DND-41 (cell line): Measurements from ENCODE around the gene ADIPOR1.

ENCODE experiments used
- ATAC-seq: fragments of 200-7000 bp; cut with Tn5 transposase; 3 replicates; pipeline ENCODE4 v1.9.1; 2021; ENCODE audit warnings: low read depth; ENCODE audit not compliant: insufficient read depth
- DNase-seq: peaks from one replicate; pipeline ENCODE4 v3.0.0-alpha.2; 2020
- H2AFZ ChIP-seq: 2 replicates; pipeline ENCODE4 v1.6.0; 2012; ENCODE audit warnings: low read depth, low read length
- H3K27ac ChIP-seq: 2 replicates; pipeline ENCODE4 v1.5.1; 2012; ENCODE audit warnings: low read length, inconsistent platforms
- H3K27me3 ChIP-seq: fragments of 200-600 bp; sonication (generic); 2 replicates; pipeline ENCODE4 v1.6.0; 2012; ENCODE audit warnings: low read length, mild to moderate bottlenecking, inconsistent platforms; ENCODE audit not compliant: insufficient read depth, poor library complexity
- H3K36me3 ChIP-seq: 2 replicates; pipeline ENCODE4 v1.5.1; 2012; ENCODE audit warnings: low read length, inconsistent platforms; ENCODE audit not compliant: insufficient read depth
- H3K4me1 ChIP-seq: 2 replicates; pipeline ENCODE4 v1.5.1; 2012; ENCODE audit warnings: mild to moderate bottlenecking, low read length; ENCODE audit not compliant: insufficient read depth
- H3K4me2 ChIP-seq: 2 replicates; pipeline ENCODE4 v1.6.0; 2012; ENCODE audit warnings: mild to moderate bottlenecking, moderate library complexity, low read length, inconsistent platforms; ENCODE audit not compliant: insufficient read depth
- H3K4me3 ChIP-seq, 2 experiments: fragments of 200-600 bp in 1 of 2; shearing (Covaris generic) in 1 of 2; 2 replicates each; pipeline ENCODE4 v1.5.1; 2012 to 2016; ENCODE audit warnings: inconsistent platforms in 2 of 2, low read length in 2 of 2, mild to moderate bottlenecking in 2 of 2, low read depth in 1 of 2, moderate library complexity in 1 of 2
- H3K79me2 ChIP-seq: 2 replicates; pipeline ENCODE4 v1.6.0; 2012; ENCODE audit warnings: low read length, inconsistent platforms; ENCODE audit not compliant: insufficient read depth
- H3K9ac ChIP-seq: 2 replicates; pipeline ENCODE4 v1.6.0; 2012; ENCODE audit warnings: low read depth, mild to moderate bottlenecking, inconsistent platforms, low read length, moderate library complexity
- H3K9me3 ChIP-seq: 2 replicates; pipeline ENCODE4 v1.5.1; 2012; ENCODE audit warnings: low read length, moderate library complexity, mild to moderate bottlenecking, inconsistent platforms; ENCODE audit not compliant: insufficient read depth, severe bottlenecking
- H4K20me1 ChIP-seq: 2 replicates; pipeline ENCODE4 v1.6.0; 2012; ENCODE audit warnings: low read length; ENCODE audit not compliant: insufficient read depth
- EZH2 ChIP-seq: IDR thresholded peaks from 3 replicates; pipeline ENCODE4 v1.6.1; 2012; ENCODE audit warnings: borderline replicate concordance, low read depth, mild to moderate bottlenecking, moderate library complexity, low read length, inconsistent platforms; ENCODE audit not compliant: severe bottlenecking
- TF ChIP-seq, protein P1 (sequence below): IDR thresholded peaks from 2 replicates; pipeline ENCODE4 v1.5.1; 2012; ENCODE audit warnings: borderline replicate concordance, low read length, moderate library complexity, mild to moderate bottlenecking; ENCODE audit not compliant: poor library complexity, severe bottlenecking; ENCODE audit errors: extremely low read depth

The ADIPOR1 gene

DNA sequence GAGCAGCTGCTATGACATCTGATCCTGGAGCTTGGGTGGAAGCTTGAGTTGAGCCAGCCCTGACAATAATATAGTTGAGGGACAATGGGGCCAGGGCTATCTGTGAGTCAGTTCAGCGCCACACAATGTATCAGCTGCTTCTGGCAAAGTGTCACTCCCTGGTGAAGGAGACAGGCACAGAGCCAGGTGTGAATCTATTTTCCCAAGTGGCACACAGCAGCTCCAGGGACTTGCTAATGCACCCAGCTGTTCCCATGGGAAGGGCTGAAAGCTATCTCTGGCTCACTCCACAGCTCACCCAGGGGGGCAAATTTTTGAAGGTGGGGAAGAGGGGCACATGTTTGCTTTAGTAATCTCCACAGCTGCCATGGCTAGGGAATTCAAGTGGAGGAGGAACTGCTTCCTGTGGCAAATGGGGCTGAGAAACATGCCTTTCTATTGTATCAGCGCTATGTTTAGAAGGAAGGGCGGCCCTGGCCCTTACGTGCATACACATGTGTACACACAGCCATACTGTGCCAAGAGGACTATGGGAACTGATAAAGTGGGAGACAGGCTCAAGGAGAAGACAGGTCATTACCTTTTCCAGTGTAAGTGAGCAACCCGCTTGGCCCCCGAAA, 6.8 kb upstream of the ADIPOR1 start:
- DNase-seq: no peak
- H3K27me3 ChIP-seq: no peaks in the 10 kb centered on the region
- TF ChIP-seq, protein P1, sequence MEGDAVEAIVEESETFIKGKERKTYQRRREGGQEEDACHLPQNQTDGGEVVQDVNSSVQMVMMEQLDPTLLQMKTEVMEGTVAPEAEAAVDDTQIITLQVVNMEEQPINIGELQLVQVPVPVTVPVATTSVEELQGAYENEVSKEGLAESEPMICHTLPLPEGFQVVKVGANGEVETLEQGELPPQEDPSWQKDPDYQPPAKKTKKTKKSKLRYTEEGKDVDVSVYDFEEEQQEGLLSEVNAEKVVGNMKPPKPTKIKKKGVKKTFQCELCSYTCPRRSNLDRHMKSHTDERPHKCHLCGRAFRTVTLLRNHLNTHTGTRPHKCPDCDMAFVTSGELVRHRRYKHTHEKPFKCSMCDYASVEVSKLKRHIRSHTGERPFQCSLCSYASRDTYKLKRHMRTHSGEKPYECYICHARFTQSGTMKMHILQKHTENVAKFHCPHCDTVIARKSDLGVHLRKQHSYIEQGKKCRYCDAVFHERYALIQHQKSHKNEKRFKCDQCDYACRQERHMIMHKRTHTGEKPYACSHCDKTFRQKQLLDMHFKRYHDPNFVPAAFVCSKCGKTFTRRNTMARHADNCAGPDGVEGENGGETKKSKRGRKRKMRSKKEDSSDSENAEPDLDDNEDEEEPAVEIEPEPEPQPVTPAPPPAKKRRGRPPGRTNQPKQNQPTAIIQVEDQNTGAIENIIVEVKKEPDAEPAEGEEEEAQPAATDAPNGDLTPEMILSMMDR: no peak
- no peak for TF ChIP-seq EZH2
- no peak overlapping the region for H3K27ac ChIP-seq
- peaks cover 11% of the 10 kb centered on the region; the same call in 1 of the 2 replicates for H3K36me3 ChIP-seq
- no peaks in the 10 kb centered on the region for H4K20me1 ChIP-seq
- no peak overlapping the region for H3K9ac ChIP-seq
- ATAC-seq: no peak
- H3K9me3 ChIP-seq: no peaks in the 10 kb centered on the region
- H3K4me1 ChIP-seq: peaks cover 27% of the 10 kb centered on the region
- H3K79me2 ChIP-seq: peaks cover 9% of the 10 kb centered on the region
- no peak overlapping the region for H2AFZ ChIP-seq
- H3K4me2 ChIP-seq: no peak overlapping the region
- H3K4me3 ChIP-seq: no peak overlapping the region

DNA sequence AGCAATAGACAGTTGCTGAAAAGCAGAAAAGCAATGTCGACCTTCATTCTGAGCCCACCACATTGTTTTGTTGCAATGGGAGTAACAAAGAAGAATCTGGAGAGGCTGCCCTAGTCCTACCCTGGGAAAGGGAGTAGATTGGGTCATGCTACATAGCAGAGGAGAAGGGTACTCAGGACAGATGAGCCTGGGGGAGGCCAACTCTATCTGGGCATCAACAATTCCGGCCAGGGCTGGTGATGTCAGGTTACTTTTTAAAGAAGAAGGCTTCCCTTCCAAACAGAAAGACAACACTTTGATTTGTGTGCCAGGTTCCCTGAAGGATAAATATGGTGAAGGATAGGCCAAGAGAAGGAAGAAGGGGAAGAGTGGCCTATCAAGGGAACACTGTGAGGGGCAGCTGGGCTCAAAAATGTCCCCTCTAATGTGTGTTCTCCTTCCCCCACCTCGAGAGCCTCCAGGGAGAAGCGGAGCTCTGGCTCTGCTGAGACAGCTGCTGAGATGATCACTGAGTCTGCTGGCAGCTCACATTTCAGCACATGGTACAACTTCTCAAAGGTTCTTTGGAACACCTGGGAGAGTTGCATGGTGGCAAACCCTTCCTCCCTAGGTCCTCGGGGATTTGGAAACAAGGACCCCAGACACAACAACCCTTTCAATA, 3.2 kb upstream of the ADIPOR1 start:
- Histone ChIP-seq H4K20me1 (peaks cover 13% of the 10 kb centered on the region), H3K36me3 (peaks cover 17% of the 10 kb centered on the region), H3K4me3 (no peak overlapping the region), H3K9ac (no peak overlapping the region), H3K9me3 (no peaks in the 10 kb centered on the region), H2AFZ (no peak overlapping the region), H3K4me1 (peaks cover 28% of the 10 kb centered on the region), H3K27me3 (no peaks in the 10 kb centered on the region), H3K27ac (no peak overlapping the region), H3K4me2 (no peak overlapping the region), H3K79me2 (peaks cover 23% of the 10 kb centered on the region)
- TF ChIP-seq, protein P1: no peak
- no peak for TF ChIP-seq EZH2
- ATAC-seq (no peak), DNase-seq (no peak)

DNA sequence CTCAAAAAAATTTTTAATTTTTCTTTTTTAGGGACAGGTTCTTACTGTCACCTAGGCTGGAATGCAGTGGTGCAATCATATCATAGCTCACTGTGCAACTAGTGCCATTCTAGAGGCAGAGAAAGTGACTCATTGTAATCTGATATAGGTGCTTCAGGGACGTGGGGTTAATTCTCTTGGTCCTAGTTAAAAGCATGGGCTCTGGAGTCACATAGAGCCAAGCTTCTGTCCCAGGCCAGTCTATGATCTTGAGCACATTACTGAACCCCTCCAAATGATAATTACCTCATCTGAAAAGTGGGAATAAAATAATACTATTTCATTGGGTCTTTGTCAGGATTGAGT, 1.1 kb upstream of the ADIPOR1 start:
- Histone ChIP-seq H4K20me1 (peaks cover 32% of the 10 kb centered on the region), H2AFZ (no peak overlapping the region), H3K27ac (no peak overlapping the region), H3K4me1 (peaks cover 31% of the 10 kb centered on the region), H3K36me3 (peaks cover 17% of the 10 kb centered on the region), H3K9ac (no peak overlapping the region), H3K4me3 (no peak overlapping the region), H3K27me3 (no peaks in the 10 kb centered on the region), H3K4me2 (no peak overlapping the region; the same call in 1 of the 2 replicates), H3K9me3 (no peaks in the 10 kb centered on the region), H3K79me2 (peaks cover 41% of the 10 kb centered on the region)
- no peak for TF ChIP-seq EZH2
- TF ChIP-seq, protein P1: no peak
- DNase-seq (no peak), ATAC-seq (no peak)
